GM21619 (cell line): ENCODE results near the gene EYS.
"Not testable (repeated sequence)": the region's sequence is repeated elsewhere in the genome, so short reads cannot be mapped to it uniquely, and the experiment has no call there.

Experiments used
- ATAC-seq: cut with Tn5 transposase; IDR thresholded peaks from one replicate; pipeline ENCODE4 v1.9.1; 2021; ENCODE audit not compliant: unreplicated experiment

The EYS gene

DNA sequence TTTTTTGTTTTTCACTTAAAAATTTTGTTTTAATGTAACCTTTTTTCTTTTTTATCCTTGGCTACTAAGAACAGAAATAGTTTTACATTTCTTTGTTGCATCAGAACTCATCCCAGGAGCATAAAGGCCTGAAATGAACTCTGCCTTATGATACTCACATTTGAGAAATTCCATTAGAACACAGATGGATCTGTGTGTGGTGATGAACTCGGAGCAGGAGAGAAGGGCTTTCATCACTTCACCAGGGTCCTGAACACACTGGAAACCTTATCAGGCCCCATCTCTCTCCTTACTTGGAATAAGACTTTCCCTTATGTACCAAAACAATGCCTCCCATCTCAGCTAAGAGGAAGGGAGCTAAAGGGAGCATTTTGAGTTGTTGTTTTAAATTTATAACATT lies 1932.1 kb downstream of the EYS start:
- ATAC-seq, result no peak

DNA sequence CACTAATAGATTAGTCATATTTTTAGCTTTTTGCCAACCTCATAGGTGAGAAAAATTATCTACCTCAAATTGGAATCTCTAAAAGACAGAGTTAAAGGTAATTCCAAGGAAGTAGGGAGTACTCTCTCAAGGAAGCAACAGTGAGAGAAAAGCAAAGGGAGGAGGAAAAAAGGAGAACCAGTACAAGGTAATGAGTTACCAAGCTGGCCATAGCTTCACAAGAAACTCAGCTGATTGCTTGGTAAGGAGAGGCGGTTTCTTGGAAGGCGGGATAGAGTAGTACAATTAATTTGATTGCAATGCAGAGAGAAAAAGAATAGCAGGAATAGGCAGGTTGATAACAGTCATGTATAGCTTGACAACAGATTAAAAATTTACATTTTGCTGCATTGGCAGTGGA lies 1933.8 kb downstream of the EYS start:
- ATAC-seq, result no peak

DNA sequence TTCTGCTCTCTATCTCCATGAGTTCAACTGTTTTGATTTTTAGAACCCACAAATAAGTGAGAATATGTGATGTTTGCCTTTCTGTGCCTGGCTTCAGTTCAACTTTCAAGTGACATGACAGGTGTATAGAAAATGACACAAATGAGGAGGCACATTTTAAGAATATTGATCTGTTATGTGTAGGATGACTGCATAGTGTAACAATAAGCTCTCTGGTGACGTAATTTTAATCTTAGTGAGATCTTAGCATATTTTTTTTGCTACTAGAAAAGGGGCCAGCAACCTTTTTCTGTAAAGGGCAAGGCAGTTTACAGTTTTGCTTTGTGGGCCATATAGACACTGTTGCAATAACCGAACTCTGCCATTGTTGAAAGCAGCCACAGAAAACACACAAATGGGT lies 1941.2 kb downstream of the EYS start:
- no peak for ATAC-seq

DNA sequence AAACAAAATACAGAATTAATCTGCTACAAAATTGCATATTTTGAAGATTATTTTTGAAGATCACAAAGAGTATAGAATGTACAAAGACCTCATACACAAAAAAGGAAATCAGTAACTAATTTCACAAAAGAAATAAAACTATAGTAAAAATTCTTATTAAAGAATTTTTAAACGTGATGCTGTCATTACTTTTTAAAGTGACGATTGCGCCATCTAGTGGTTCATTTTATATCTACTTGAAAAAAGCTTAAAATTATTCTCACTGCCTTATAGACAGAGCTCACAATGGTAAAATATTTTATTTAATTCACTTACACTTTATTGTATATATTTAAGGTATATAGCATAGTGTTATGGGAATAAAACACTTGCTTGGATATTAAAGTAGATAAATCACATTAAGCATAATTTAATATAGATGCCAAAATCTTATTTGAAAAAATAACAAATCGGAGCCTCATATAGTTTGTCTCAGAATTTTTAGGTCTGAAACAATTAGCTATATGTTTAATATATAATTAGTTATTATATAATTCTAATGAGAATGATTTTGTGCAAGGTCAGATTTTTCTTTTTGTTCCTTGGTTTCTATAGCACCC lies 1942.6 kb downstream of the EYS start:
- ATAC-seq, result no peak

DNA sequence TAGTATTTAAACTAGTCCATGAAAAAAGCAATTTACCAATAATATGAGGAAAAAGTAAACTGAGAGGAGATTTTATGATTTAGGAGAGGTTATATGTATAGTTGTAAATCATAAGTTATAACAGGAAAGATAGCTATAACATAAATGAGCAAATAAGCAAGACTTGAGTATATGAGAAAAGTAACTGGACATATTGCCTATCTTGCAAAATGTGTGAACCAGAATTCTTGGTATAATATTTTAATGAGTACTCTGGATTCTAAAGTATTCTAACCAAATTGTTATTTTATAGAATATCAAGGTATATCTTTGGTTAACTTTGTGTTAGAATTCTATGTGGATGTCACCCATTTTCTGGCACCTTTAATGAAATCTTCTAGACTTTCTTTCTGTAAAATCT lies 1946.8 kb downstream of the EYS start:
- no peak for ATAC-seq

DNA sequence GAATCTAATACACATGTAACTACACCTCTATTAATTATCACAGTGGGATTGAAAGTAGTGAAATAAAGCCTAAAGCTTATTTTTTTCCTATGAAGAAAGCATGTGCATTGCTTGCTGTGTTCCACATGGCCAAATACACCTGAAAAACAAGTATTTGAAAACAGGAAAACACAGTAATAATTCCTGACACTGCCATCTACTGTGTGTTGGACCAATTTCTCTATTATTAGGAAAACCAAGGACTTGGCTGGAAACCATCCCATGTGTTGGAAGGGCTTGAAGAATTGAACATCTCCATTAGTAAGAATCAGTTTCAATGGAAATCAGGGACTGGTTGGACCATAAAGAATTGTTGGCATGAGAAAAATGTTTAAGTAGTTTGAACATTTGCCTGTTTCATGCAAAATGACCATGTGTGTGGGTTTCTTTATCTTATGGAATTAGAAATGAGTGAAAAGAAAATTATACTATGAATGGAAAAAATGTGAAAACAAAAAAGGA lies 1947.4 kb downstream of the EYS start:
- ATAC-seq, result no peak

DNA sequence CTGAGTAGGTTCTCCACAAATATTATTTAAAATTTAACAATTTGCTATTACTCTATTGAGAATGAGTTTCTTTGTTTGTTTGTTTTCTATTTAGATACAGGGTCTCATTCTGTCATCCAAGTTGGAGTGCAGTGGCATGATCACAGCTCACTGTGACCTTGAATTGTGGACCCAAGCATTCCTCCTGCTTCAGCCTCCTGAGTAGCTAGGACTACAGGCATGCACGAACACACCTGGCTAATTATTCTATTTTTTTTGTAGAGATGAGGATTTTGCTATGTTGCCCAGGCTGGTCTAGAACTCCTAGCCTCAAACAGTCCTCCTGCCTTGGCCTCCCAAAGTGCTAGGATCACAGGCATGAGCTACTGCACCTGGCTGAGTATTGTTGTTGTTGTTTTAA lies 1949.2 kb downstream of the EYS start:
- no peak for ATAC-seq

DNA sequence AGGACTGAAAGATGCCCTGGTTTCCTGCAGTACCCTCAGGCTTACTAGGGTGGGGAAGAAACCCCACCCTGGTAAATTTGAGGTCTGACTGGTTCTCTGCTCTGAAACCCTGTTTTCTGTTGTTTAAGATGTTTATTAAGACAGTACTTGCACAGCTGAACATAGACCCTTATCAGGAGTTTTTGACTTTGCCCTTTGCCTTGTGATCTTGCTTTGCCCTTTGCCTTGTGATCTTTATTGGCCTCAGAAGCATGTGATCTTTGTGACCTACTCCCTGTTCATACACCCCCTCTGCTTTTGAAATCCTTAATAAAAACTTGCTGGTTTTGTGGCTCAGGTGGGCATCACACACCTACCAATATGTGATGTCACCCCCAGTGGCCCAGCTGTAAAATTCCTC lies 1949.8 kb downstream of the EYS start:
- not testable (repeated sequence) for ATAC-seq

DNA sequence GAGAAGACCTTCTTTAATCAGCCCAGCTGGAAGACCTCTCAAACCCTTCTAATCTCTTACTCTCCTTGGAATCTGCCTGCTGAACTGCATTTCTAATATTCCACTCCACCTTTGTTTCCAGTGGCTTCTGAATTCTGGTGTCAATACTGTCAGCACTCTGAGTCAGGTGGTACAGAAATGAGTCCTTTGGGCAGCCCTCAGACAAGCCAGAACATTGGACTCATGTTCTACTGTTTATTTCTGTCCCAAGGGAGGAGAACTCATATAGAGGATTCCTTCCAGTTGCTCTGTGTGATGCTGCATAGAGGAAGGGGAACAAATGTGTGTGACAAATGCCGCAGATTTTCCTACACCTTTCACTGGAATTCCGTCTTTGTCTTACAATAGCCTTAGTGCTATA lies 1956.6 kb downstream of the EYS start:
- no peak for ATAC-seq

DNA sequence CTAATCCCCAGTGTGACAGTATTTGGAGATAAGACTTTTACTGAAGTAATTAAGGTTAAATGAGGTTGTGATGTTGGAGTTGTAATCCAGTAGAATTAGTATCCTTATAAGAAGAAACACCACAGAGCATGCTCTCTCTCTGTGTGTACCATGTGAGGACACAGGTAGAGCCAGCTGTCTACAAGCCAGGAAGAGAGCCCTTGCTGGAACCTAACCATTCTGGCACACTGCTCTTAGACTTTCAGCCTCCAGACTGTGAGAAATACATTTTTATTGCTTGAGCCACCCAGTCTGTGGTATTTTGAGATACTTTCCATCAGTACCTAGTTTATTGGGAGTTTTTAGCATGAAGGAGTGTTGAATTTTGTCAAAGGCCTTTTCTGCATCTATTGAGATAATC lies 1961.2 kb downstream of the EYS start:
- ATAC-seq, result no peak

DNA sequence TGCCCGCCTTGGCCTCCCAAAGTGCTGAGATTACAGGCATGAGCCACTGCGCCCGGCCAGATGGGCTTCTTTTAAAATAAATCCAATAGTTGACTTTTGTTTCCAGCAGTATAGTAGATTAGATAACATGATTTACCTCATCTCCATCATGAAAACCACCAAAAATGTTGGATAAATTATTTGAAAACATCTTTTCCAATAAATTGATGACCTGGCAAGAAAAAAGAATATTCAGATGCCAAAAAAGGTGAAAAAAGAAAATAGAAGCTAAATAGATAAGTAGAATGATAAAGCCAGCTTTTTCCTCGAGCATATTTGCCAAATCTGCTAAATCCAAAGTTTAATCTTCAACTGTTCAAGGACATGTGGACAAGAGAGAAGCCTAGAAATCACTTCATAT lies 1962.2 kb downstream of the EYS start:
- no peak for ATAC-seq

DNA sequence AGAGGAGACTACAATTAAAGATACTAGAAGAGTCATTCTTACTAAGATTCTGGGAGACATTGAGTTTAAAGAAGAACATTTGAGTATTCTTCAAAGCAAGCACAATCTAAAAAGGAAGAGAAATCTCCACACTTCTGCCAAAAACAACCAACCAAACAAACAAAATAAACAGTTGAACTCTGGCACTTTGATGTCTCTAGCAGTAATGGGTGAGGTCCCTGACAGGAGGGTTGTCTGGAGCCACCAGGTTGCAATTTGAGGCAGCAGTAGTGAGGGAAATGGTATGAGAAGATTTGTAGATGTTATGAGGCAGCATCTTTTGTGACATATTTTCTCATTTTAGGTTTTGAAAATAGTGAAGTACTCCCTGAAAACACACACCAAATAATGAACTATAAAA lies 1963.3 kb downstream of the EYS start:
- no peak for ATAC-seq

DNA sequence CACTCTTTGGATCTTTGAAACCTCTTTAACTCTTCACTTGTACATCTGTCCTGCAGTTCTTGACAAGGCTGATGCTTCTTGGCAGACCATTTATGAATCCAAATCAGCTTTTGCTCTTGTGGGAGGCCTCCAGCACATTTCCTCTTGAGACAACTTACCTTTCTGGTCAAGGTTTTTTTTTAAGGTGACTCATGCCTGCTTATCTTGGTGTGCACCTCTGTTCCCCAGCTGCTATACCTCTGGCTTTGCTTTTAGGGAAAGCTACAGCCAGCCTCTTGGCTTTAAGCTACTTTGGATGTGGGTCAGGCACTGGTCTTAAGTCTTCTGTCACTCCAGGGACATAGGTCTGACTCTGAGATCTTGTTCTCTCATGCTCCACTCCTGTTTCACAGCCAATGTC lies 1965.0 kb downstream of the EYS start:
- ATAC-seq, result no peak

DNA sequence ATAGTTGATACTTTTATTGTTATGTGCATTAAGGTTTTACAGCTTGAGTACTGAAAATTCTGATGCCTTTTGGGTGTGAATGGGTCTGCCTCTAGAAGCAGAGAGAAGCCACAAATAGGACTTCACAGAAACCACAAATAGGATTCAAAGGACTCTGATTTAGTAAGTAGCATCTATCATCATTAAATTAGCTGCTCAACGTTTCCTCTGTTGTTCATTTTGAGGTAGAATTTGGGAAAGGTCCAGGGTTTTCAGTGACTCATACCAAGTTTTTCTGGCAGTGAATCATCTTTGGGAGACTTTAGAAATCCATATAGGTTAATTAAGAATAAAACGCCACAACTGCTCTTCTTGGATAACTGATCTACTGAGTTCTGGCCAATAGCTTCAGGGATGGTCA lies 1966.3 kb downstream of the EYS start:
- ATAC-seq, result no peak

DNA sequence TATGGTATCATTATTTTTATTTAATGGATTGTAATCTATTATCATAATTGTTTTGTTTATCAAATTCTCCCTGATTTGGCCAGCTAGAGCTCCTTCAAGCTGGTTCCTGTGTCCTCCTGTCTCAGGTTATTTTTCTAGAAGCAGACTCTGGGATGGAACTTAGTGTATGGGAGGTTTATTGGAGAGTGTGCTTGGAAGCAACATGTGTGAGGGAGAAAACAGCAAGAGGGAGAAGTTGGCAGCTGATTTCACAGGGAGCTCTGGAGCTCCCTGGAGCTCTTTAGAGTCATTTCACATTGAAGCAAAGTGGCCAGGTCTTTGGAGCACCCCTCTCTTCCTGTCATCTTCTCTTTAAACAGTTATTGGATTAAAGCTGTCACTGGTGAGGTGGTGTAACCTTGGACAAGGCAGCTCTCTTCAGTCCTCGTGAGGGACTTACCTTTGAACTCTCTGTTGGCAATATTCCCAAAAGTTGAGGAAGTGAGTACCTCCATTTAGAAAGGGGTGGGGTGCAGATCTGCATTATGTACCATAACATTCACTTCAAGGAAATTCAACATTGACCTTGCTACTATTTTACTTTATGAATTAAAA lies 1967.8 kb downstream of the EYS start:
- no peak for ATAC-seq

DNA sequence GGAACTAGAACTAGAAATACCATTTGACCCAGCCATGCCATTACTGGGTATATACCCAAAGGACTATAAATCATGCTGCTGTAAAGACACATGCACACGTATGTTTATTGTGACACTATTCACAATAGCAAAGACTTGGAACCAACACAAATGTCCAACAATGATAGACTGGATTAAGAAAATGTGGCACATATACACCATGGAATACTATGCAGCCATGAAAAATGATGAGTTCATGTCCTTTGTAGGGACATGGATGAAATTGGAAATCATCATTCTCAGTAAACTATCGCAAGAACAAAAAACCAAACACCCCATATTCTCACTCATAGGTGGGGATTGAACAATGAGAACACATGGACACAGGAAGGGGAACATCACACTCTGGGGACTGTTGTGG lies 1968.8 kb downstream of the EYS start:
- not testable (repeated sequence) for ATAC-seq

DNA sequence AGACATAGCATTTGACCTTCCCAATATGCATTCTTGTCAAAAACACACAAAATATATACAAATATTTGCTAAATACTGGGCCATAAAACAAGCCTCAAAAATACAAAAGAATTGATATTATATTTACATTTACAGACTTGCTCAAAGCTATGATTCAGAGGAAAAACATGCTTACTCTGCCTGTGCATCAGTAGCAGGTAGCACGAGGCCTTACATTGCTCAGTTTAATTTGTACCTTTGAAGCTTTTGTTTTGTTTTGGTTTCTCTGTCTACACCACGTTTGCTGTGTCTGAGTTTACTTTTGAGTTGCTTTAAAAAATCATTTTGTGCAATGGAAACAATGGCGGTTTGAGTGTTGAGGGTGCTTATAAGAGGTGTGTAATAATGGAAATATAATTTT lies 1972.1 kb downstream of the EYS start:
- ATAC-seq, result no peak

DNA sequence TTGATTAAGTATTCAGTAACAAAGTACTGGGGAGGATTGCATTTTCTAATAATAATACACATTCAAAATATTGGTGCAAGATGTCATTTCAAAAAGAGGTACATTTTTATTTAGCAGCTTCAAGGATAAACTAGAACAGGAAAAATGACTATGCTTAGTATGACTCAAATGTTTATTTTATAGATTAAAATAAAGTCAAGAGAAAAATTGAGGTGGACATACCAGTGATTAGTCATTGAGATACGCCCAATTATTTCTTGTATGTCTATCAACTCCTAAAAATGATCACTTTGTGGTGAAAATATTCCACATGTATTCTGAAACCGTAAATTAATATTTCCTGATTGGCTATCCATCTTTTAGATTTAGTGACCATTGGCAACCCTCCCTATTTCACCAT lies 1974.7 kb downstream of the EYS start:
- no peak for ATAC-seq

DNA sequence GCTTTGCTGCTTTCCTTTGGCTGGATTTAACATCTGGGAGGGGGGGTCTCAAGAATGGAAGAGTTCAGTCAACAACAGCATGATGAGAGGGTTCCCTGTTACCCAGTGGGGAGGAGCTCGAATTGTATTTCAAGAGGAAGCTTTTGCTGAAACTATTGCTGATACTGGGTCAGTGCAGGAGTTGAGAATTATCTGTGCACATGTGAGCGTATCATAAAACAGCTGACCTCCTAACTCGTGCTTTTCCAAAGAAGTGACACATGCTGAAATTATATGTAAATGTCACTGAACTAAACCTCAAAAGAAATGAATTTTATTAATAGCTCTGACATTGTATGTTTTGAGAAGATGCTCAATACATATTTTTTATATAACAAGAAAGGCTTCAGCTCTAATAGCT lies 1975.1 kb downstream of the EYS start:
- no peak for ATAC-seq

DNA sequence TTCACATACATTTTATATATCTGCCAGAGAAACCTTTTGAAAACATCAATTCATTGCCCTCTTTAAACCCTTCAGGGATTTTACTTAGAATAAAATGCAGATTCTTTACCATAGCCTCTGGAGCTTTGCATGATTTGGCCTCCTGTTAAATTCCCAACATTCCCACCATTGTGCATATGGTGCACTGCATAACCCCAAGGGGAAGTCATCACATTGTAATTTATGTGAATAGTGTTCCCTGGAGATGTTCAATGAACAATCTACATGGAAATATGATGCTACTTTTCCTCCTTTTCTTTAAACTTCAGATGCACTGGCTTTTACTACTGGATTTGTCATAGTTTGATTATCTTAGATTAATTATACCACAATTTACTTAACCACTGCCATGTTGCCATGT lies 1976.7 kb downstream of the EYS start:
- ATAC-seq, result no peak

DNA sequence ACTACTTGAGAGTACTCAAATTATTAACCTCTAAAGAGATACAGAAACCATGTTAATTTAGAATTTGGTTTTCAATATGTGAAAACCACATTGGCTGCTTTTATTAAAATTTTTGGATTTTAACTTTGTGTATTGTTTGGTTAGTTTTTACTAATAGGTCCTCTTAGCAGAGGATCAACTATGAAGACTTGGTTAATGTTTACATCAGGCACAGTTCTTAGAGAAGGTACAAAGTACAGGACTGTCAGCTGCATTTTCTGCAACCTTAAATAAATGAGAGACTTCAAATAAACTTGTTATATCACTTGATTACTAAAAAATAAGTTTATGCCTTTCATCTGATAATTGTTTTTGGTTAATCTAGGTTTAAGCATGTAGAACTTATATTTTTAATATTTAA lies 1982.3 kb downstream of the EYS start:
- no peak for ATAC-seq

DNA sequence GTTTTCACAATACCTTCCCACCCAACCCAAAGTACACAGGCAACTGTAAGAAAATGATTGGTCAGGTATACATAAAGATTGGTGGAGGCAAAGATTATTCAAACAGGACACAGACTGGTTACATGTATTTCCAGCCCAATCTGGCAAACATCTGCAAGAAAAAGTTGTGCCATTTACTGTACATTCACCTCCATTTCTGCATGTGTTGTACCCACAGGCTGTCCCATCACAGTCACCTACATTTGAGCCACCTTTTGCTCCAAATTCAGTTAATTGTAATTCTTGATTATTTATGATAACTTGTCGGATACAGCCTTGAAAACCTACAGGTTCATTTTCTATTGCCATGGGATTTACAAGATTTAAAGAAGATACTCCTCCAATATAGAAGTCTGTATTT lies 1985.8 kb downstream of the EYS start:
- no peak for ATAC-seq

DNA sequence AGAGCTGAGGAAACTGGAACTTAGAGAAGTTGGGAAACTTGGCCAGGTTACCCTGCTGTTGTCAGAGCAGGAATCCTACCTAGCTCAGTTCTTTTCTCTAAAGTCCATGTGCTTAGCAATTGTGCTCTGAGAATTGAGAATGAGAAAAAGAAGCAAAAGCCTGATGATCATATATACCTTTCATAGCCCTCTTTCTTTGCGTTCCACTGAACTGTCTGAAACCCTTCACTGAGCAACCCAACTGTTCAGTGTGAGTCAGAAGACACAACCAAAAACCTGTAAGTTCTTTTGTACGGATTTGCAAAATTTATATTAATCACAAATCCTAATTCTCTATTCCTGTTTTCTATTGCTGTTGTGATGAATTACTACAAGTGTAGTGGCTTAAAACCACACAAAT lies 1990.9 kb downstream of the EYS start:
- ATAC-seq, result no peak
